Measurements from ENCODE around the gene DPYSL4.

Gene DPYSL4

GRCh38 chr10:132170561-132171361 lies 16.0 kb upstream of the DPYSL4 start:
- no peak overlapping the region for H3K4me3 ChIP-seq (ENCODE audit: low read length)
- no peak for DNase-seq (ENCODE audit: low read depth)
- no peak for TF ChIP-seq CTCF (IDR thresholded peaks at IDR 0.05; ENCODE audit: insufficient read depth, low read depth, low read length, missing control alignments)

- no peak for TF ChIP-seq CTCF (IDR thresholded peaks at IDR 0.05; ENCODE audit: insufficient read depth, low read depth, low read length, missing control alignments)
- H3K4me3 ChIP-seq (ENCODE audit: low read length): no peak overlapping the region
- DNase-seq (ENCODE audit: low read depth): no peak
Measured at GRCh38 chr10:132172091-132173066, 14.4 kb upstream of the DPYSL4 start.

- no peak overlapping the region for H3K4me3 ChIP-seq (ENCODE audit: low read length)
- no peak for TF ChIP-seq CTCF (IDR thresholded peaks at IDR 0.05; ENCODE audit: insufficient read depth, low read depth, low read length, missing control alignments)
- no peak for DNase-seq (ENCODE audit: low read depth)
Measured at GRCh38 chr10:132173185-132173584, 13.6 kb upstream of the DPYSL4 start.

- no peak for DNase-seq (ENCODE audit: low read depth)
- no peak for TF ChIP-seq CTCF (IDR thresholded peaks at IDR 0.05; ENCODE audit: insufficient read depth, low read depth, low read length, missing control alignments)
- H3K4me3 ChIP-seq (ENCODE audit: low read length): no peak overlapping the region
Measured at GRCh38 chr10:132174237-132174636, 12.5 kb upstream of the DPYSL4 start.

- no peak overlapping the region for H3K4me3 ChIP-seq (ENCODE audit: low read length)
- no peak for DNase-seq (ENCODE audit: low read depth)
- TF ChIP-seq CTCF (IDR thresholded peaks at IDR 0.05; ENCODE audit: insufficient read depth, low read depth, low read length, missing control alignments): no peak
Measured at GRCh38 chr10:132175408-132175807, 11.3 kb upstream of the DPYSL4 start.

- no peak overlapping the region for H3K4me3 ChIP-seq (ENCODE audit: low read length)
- TF ChIP-seq CTCF (IDR thresholded peaks at IDR 0.05; ENCODE audit: insufficient read depth, low read depth, low read length, missing control alignments): no peak
- no peak for DNase-seq (ENCODE audit: low read depth)
Measured at GRCh38 chr10:132175907-132176581, 10.7 kb upstream of the DPYSL4 start.
